COLO668 (cell line): Measurements from ENCODE around the gene ABCC10.

Experiments used
- DNase-seq: peaks from one replicate; lab custom pipeline; 2025; ENCODE audit not compliant: unreplicated experiment; lab: John Stamatoyannopoulos, UW

Gene ABCC10

DNA sequence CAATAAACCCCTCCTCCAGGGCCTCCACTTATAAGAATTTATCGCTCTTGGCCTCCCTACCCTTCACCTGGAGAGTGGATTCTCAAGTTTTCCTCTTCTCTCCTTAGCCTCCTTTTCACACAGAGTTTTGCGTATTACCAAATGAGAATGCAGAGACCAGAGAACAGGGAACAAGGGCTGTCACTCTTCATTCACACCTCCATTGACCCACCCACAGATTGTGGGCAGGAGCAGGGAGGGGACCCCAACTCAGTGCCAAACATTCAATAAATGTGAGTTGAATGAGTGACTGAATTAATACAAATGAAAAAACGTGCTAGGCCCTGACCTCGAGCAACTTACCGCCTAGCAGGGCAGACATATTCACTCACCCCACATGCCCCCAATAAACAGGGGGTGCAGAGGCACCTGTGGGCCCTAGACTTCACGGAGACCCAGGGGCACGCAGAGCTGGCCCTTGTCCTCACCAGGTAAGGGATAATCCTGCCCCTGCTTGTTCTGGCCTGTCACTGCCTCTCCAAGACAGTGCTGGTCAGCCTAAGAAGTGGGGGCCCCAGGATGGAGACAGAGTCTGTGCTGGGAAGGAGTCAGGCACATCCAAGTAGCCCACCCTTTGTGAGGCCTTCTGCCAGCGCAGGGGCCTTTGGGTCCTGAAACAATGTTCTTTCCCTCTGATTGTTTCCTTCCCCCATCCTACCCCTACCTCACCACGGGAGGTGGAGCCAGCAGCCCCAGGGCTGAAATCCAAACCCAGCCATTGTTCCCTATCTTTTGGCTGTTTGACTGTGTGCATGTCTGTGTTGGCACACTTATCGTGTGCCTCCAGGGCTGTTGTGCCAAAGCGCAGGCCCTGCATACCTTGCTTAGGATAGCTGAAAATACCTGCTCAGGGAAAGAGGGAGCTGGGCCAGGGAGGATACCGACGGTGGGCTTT lies 41.7 kb downstream of the ABCC10 start:
- peak; percentile 1 for DNase-seq

DNA sequence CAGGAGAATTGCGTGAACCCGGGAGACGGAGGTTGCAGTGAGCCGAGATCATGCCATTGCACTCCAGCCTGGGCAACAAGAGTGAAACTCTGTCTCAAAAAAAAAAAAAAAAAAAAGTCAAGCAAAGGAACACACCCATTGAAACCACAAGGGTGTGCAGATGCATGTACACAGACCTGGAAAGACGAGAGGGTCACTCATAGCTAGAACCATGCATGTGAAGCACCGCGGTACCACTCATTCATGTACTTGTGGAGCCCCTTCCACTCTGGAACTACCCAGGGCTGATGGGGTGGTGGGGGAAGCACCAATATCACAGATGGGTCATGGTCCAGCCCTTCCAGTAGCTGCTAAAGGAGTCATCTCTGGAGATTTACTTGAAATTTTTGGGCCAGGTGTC lies 42.6 kb downstream of the ABCC10 start:
- no peak for DNase-seq

DNA sequence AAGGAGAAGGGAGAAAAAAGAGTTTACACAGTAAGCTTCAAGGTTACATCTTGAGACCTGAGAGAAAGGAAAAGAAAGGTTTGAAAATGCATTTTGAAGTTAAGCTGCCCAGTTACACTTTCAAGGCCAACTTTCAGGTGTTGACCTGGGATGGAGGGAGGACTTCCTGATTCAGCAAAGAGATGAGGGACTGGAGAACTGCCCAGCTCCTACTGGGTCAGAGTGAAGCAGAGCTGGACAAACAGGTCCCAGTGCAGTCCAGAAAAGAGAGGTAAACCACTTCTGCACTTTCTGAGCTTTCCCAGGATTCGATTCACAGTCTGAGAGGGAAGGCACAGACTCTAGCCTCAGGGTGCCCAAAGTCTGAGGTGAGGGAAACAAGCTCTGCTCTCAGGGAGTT lies 44.1 kb downstream of the ABCC10 start:
- DNase-seq: no peak

DNA sequence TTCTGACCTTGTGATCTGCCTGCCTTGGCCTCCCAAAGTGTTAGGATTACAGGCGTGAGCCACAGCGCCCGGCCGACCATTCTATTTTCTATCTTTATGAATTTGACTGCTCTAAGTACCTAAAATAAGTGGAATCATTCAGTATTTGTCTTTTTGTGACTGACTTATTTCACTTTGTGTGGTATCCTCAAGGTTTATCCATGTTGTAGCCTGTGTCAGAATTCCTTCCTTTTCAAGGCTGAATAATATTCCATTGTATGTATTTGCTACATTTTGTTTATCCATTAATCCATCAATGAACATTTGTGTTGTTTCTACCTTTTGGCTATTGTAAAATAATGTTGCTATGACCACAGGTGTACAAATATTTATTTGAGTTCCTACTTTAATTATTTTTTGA lies 45.2 kb downstream of the ABCC10 start:
- DNase-seq: no peak

DNA sequence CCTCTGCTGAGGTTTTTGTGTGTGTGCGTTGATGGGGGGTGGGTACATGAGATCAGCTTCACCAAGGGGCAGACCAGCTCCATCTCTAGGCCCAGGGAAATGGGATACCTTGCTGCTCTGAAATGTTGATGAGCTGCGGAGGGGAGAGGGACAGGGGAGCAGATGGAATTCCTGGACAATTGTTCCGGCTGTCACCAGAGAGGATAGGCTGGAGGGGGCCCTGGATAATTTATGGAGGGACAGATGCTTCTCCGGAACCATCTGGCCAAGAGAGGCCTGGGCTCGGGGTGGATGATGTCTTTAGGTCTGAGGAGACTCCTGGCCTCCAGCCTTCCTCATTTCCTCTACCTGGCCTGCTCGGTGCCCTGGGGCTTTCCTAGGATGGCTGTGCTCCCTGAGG lies 48.2 kb downstream of the ABCC10 start:
- no peak for DNase-seq

DNA sequence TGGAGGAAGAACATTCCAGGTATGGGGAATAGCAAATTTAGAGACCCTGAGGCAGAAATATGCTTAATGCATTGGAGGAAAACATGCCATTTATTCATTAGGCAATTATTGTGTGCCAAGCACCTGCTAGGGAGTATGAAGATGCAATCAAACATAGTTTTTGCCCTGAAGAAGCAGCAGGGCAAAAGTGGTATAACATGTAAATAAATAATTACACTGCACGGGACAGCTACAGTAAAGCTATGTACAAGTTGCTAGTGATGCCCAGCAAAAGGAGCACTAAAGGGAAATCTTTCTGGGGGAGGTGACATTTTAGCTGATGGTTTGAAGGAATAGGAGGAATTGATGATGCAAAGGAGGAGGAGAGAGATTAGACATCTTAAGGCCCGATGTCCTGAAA lies 49.4 kb downstream of the ABCC10 start:
- no peak for DNase-seq

DNA sequence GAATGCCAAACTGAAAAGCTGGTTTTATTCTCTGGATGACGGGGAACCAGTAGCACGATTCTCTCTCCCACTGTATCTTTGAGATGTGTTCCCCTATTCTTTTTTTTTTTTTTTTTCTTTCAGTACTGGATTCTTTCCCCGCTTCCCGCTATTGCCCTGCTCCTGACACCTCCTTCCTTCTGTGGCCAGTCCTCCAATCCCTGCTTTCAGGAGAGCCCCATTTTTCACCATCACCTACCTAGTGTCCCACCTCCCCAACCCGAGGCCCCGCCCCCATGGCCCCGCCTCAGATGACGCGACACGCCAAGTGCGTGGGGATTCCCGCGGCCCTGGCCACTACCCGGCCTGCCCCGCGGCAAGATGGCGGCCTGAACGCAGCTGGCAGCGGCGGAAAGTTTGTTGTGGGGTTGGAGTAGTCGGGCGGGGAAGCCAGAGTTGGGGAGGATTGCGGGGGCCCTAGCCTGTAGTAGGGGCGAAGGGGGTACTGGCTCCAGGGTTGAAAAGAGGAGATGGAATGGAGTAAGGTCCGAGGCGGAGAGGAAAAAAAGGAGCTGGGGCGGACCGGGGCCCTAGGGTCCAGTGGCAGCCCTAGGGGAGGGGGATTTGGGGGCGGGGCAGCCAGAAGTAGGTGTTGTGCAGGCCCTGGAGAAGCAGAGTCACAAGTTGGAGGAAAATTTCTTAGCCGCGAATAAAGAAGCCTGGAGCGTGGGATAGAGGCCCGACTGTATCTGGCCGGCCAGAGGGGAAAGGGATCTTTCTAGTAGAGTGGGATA lies 50.1 kb downstream of the ABCC10 start, which contains the start of gene TJAP1:
Gene TJAP1 (plus strand): TSS at position 336 of the 773 bp plus-strand sequence. CDS start 21,432 bp downstream, outside the sequence.
- DNase-seq: peak; percentile 88

DNA sequence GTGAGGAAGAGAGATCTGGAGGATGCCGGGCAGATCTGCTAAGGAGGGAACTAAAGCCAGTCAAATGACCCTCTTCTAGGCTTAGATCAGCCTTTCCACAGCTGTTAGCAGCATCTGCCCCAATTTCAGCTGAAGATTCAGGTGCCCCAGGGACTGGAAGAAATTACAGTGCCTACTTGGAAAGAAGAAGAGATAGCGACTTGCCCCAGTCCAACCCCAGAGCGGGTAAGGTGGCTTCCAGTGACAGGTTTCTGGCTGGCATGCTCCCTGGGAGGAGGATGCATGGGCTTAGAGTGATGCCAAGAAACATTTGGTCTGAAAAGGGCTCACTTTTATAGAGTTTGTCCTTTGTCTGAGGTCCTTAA lies 50.6 kb downstream of the ABCC10 start:
- no peak for DNase-seq

DNA sequence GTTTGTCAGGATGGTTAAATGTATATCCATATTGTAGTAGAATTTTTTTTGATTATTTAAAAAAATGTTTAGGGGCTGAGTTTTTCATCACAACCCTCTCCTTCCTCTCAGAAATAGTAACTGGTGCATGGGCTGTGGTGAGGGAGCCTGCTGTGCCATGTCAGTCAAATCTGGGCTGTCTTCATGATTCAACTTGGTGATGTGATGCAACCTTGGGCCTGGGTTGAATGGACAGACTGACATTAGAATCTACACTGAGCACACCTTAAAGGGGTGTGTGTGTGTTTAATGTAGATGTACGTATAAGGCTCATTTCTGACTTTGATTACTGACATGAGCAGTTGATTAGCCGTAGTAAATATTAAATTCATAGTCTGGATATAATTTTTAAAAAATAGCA lies 53.7 kb downstream of the ABCC10 start:
- DNase-seq: no peak

DNA sequence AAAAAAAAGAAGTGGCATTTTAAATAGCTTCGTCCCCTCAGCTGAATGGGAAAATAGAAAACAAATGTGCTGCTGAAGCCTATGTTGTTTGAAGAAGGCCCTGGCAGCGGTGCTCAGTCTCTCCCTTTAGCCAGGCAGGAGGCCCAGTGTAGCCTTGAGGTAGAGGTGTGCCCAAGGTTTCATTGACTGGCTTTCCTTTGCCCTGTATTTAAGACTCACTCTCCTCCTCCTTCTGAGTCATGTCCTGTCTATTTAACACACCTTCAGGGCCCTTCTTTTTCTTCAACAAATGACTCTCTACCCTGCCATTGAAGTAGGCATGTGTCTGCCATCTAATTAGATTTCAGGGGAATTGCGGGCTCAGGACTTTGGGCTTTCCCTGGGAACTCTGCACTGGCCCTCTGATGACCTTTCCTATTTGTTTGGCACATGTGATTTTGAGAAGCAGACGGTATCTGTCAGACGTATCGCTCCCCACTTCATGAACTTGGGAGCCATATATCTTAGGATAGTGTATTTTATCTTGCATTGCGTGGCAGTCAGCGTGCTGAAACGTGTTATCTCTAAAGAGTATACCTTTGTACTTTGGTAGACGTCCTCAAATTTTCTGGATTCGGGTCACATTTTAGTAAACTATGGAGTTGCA lies 54.4 kb downstream of the ABCC10 start:
- DNase-seq: no peak

DNA sequence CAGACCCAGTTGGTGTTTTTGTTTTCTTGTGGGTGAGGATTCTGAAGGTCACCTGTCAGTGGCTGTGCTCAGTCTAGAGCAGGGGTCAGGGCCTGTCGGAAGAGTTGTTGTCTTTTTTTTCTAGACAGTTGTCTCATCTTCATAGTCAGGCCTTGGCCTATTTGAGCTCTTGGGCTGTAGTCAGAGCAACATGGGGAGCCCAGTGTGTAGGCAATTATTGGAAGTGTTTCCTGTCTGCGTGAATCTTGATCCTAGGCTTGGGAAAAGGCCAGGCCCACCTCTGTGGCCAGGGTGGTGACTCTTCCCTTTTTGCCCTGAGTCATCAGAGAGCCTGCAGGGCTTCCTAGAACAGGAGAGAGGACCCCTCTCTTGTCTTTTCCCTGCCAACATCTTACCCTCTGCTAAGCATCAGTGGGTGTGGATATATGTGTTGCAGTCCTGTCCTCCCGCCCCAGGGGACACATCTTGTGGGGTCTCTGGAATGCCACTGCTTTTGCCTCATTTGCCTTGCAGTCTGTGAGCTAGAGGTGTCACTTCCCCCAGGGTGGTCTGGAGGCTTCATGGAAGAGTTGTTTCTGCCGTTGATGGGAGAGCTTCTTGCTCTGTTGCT lies 61.4 kb downstream of the ABCC10 start:
- DNase-seq: no peak

DNA sequence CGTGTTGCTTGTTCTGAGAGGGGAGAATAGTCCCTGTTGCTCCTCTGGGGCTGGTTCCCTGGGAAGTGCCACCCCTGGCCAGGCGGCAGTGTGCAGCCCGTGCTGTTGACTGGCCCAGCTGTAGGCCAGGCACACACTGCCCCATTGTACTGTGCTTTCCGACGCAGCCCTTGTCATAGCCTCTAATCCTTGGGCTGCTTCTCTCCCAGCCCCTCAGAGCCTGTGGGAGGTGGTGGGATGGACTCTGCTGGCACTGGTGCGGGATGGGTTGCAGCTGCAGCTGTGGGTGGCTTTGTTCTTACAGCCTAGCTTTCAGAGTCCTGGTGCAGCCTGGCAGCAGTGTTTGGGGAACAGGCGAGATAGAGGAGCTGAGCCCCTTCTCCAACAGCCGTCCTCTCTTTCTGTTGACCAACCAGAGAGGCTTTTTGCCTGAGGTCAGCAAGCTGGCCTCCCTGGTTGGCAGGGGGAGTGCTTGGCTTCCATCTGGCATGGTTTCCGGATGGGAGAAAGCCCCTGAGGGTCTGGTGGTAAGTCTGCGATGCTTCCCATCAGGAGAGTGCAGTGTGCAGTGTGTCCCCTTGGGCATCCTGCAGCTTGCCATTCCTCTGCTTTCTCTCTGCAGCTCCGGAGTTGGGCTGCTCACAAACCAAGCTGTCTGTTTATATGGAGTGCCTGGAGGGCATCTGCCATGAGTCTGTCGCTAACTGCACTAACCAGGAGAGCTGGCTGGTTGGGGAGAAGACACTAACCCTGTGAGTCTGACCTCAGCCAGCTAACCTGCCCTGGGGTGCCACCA lies 62.1 kb downstream of the ABCC10 start:
- no peak for DNase-seq

DNA sequence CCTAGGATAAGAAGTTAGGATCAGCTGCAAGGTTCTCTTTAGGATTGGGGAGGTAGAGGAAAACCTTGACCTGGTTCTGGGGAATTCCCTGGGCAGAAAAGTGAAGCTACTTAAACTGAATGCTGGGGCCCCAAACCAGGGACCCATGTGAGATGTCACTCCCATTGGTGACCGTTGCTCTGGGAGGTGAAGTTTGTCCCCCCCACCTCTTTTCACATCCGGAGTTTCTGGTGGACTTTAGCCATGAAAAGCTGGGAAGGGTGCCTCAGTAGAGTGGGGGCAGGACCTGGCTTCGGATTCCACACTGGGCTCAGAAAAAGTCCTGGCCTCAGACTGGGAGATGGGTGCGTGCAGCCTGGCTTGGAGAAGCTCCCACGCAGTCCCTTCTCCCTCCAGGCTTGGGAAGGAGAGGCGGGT lies 63.2 kb downstream of the ABCC10 start:
- no peak for DNase-seq

DNA sequence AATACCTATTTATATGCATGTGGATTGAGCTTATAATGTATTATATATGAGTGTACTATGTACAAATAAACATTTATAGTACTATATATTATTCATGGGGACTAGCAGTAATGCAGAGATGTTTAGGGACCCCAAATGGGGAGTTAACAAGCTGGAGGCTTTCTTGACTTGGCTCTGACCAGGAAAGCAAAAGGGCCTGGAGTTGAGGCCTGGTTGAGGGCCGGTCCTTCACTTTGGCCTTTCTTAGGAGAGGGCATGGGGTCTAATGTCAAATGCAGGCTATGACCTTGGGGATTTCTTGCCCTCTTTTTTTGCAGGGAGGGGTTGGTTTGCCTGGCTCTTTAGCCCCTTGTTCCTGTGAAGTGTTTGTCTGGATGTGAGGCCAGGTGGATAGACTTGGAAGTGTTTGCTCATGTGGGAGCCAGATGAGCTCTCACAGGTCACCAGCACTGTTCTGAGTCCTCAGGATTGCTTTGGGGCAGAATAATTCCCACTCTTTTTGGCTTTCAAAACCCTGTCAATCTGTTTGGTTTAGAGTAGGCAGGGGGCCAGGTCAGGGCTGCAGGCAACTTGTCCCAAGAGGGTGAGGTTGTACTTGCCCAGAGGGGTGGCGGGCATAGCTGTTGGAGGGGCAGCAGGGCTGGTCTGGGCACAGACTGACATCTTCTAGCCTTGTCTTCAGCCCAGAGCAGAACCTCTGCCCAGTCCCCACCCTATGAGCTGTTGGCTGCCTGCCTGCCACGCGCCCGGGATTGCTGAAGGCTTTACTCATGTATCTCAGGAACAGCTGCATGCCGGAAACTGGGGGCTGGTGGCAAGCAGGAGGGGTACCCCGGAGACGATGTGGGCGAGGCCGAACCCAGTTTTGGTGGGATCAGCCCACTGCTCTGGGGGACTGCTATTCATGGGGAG lies 64.7 kb downstream of the ABCC10 start:
- DNase-seq: no peak

DNA sequence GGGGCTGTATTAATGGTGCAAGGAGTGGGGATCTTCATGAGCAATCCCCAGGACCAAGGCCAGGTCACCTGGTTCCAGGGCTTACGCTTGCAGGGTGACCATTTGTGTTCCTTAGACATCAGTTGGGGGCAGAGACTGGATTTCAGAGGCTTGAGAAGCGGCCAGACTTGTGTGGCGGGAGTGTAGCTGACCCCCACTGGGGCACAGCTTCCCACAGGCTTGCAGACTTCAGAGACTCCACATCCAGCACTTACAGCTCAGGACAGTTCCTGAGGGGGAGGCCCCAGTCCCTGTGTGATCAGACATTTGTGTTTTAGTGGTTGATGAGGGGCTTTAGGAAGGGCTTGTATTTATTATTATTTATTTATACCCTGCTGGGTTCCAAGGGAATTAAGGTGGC lies 65.3 kb downstream of the ABCC10 start:
- DNase-seq: no peak

DNA sequence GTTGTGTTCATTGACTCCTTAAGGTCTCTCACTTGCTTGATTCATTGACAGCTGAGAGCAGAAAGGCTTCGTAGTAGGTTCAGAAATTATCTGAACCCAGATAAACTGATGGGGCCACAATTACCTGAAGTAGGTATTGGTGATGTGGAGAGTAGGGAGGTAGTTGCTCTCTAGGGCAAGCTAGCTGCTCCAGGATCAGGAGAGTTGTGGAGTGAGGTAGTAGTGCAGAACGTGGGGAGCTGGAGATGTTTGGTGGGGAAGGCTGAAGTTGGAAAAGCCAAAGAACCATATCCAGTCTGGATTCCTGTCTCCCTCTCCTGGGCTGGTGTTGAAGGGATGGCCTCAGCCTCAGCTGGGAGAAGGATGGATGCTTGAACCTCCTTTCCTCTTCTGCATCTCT lies 65.9 kb downstream of the ABCC10 start:
- no peak for DNase-seq

DNA sequence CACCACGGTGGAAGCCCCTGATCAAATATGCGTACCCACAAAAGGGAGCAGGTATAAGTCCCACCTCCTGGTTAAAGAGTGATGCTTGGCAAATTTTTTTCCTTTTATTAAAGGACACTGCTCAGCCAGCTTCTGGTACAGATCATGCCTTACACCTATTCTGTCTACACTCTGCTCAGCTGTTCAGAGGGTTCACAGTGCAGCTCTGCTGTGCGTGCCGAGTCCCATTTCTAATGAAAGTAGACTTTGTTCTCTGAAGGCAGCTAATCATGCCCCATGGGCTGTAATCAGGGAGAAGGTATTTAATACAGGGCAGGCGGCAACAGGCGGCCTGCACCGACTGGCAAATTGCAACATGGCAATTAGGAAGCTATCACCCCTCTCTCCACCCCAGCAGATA lies 66.5 kb downstream of the ABCC10 start:
- DNase-seq: no peak

DNA sequence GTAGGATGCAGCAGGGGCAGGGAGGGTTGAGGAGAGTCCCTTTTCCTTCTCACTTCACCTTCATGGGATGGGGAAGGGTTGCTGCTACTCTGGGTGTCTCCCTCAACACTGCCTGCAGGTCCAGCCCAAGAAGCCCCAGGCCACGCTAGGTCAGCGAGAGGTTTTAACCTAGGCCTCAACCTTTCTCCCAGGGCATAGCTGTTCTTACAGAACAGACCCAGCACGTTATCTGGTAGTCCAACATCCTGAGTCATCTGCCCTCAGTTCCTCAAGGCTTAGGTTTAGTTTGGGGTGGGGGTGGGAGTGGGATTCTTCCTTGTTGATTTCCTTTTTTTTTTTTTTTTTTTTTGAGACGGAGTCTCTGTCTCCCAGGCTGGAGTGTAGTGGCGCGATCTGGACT lies 67.0 kb downstream of the ABCC10 start:
- no peak for DNase-seq

DNA sequence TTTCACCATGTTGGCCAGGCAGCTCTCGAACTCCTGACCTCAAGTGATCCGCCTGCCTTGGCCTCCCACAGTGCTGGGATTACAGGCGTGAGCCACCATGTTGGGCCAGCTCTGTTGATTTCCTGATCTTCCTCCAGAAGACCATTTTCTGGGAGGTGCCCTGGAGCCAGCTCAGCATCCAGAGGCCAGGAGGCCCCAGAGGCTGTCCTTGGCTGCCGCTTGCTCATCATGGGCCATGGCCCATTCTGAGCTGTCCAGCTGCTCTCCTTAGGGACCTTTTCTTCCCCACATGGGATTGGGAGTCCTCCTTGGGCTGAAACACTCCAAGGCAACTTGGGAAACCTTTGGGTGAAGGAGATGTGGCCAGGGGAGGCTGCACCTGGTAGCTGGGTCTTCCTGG lies 67.4 kb downstream of the ABCC10 start:
- DNase-seq: no peak
